Activated B cell treated with CpG ODN at 0.5 μM for 24 hours (primary cell): ENCODE data around the gene IL11. TPM values are rescaled to one million over a fixed set of nuclear protein-coding genes. Genes with fewer than 3 reads are reported as not detected.

Experiments
- ATAC-seq: fragments of 200-7000 bp; cut with Tn5 transposase; one replicate; pipeline ENCODE4 v1.10.0; 2021; ENCODE audit warnings: low read depth, mild to moderate bottlenecking, moderate library complexity
- CTCF ChIA-PET: fragments of 350-600 bp; sonication (Branson Sonifier 250); formaldehyde crosslinking; loops from one replicate; lab custom pipeline; 2021; ENCODE audit warnings: antibody characterized with exemption; lab: Charles Lee
- POLR2A ChIA-PET: fragments of 350-600 bp; sonication (Branson Sonifier 250); formaldehyde crosslinking; loops from one replicate; lab custom pipeline; 2021; ENCODE audit warnings: antibody characterized with exemption; lab: Charles Lee
- DNase-seq: peaks from one replicate; pipeline ENCODE4 v3.0.0; 2022
- H3K27ac Mint-ChIP-seq: one replicate; pipeline ENCODE4 v1.8.0; 2020; ENCODE audit warnings: mixed read lengths
- H3K27me3 Mint-ChIP-seq: one replicate; pipeline ENCODE4 v1.8.0; 2021; ENCODE audit warnings: mixed read lengths
- H3K36me3 Mint-ChIP-seq: one replicate; pipeline ENCODE4 v1.8.0; 2021; ENCODE audit warnings: low read depth, mixed read lengths
- H3K4me1 Mint-ChIP-seq: one replicate; pipeline ENCODE4 v1.8.0; 2021; ENCODE audit warnings: mixed read lengths
- H3K4me3 Mint-ChIP-seq: one replicate; pipeline ENCODE4 v1.8.0; 2020; ENCODE audit warnings: mild to moderate bottlenecking, mixed read lengths
- H3K9me3 Mint-ChIP-seq: one replicate; pipeline ENCODE4 v1.8.0; 2020; ENCODE audit warnings: mixed read lengths
- CTCF ChIP-seq: fragments of 200-600 bp; IDR thresholded peaks from one replicate; pipeline ENCODE4 v1.8.0; 2022; ENCODE audit warnings: antibody characterized with exemption, mild to moderate bottlenecking
- intact Hi-C: fragments of 100-400 bp; cut with micrococcal nuclease; formaldehyde crosslinking; loops from one replicate; pipeline ENCODE4 v1.15.1; 2024
- total RNA-seq: library from RNA; stranded (reverse); gene quantifications from 2 replicates; pipeline ENCODE4 v1.2.3, GENCODE V29; 2022

The IL11 gene
- total RNA-seq, 1 donor from 2014 or later, result not detected

DNA sequence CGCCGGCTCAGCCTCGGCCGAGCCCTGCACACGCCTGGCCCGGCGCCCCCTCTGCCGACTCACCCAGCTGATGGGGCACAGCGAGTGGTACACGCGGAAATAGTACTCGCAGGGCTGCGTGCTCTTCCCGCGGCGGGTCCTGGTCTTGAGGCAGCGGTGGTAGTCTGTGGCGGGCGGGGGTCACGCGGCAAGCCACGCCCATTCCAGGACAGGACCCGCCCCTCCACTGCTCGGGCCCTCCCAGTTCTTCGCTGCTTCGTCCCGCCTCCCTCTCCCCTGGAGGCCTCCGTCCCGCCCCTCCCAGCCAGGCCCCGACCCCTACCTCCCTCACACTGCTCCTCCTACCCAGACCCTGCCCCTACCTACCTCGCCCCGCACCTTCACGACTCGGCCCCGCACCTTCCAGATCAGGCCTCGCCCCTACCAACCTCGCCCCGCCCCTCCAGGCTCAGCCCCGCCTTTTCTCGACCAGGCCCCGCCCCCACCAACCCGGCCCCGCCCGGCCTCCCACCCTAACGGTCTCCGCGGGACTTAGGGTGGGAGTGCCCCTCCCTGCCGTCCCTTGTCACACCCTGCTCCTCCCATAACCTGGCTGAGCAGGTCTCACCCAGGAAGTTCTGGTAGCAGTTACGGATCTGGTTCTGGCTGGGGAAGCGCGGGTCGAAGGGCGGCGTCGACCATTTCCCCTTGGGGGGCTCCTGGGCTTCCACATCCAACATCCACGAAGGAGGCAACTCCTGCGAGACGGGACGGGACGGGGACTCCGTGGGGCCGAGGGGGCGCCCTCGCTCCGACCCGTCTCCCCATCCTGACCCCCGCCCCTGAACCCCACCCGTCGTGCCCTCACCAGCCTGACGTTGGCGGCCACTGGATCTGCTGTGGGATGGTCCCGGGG, 16.2 kb downstream of the IL11 start:
- DNase-seq (peak; percentile 66), ATAC-seq (peak; percentile 93)
- intact Hi-C loops, result loop anchor here (1.0 kb wide), 1 partner anchor 15 kb away; the partner anchor contains the start of gene KMT5C
- peak overlapping the region; percentile 79 for H3K4me3 Mint-ChIP-seq
- no peak overlapping the region for H3K27ac Mint-ChIP-seq
- peaks cover 18% of the 10 kb centered on the region for H3K4me1 Mint-ChIP-seq
- H3K36me3 Mint-ChIP-seq, result no peaks in the 10 kb centered on the region
- ChIA-PET CTCF (no interaction called here), POLR2A (interaction anchor here (1.1 kb wide), 1 partner anchor 15 kb away, joined by 5 read pairs; no protein-coding TSS in a partner anchor)
- peaks cover 50% of the 10 kb centered on the region for H3K27me3 Mint-ChIP-seq
- no peak for TF ChIP-seq CTCF
- no peaks in the 10 kb centered on the region for H3K9me3 Mint-ChIP-seq

DNA sequence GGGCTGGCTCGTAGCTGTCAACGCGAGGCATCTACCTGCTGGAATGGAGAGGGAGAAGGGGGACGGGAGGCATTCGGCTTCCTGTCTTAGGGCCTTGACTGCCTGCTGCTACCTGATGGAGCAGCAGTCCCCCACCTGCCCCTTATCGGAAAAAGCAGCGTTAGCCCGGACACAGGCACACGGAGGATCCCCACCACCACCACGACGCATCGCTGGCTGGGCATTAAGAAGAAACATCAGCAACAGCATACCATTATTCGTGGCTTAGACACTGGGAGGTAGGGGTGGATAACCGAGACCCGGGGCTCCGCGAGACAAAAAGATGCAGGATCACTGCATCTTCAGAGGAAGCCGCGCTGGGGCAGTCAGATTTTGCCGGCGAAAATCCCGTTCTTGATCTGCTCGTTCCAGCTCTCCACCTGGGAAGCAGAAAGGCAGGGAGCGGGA, 16.9 kb downstream of the IL11 start:
- Mint-ChIP-seq H3K9me3 (no peaks in the 10 kb centered on the region), H3K36me3 (no peaks in the 10 kb centered on the region), H3K27ac (no peak overlapping the region), H3K4me1 (peaks cover 18% of the 10 kb centered on the region), H3K27me3 (peaks cover 48% of the 10 kb centered on the region), H3K4me3 (peak overlapping the region; percentile 79)
- TF ChIP-seq CTCF, result no peak
- no peak for ATAC-seq
- CTCF ChIA-PET, result no interaction called here
- no peak for DNase-seq
- intact Hi-C loops, result no loop called here
- POLR2A ChIA-PET, result interaction anchor here (1.1 kb wide), 1 partner anchor 14 kb away, joined by 5 read pairs; no protein-coding TSS in a partner anchor

GRCh38 chr19:55352549-55353145, 17.6 kb downstream of the IL11 start:
- no peak overlapping the region for H3K27ac Mint-ChIP-seq

GRCh38 chr19:55352040-55352439, 18.2 kb downstream of the IL11 start:
- DNase-seq, result no peak
- Mint-ChIP-seq H3K9me3 (no peaks in the 10 kb centered on the region), H3K4me3 (no peak overlapping the region), H3K27me3 (peaks cover 40% of the 10 kb centered on the region), H3K36me3 (no peaks in the 10 kb centered on the region), H3K4me1 (peaks cover 18% of the 10 kb centered on the region), H3K27ac (no peak overlapping the region)
- no peak for ATAC-seq
- CTCF ChIA-PET, result no interaction called here
- POLR2A ChIA-PET, result no interaction called here
- no peak for TF ChIP-seq CTCF
- intact Hi-C loops, result no loop called here

More at GRCh38 chr19:55352549-55353145, 17.6 kb downstream of the IL11 start:
- H3K9me3 Mint-ChIP-seq, result no peaks in the 10 kb centered on the region
- H3K4me1 Mint-ChIP-seq, result peaks cover 18% of the 10 kb centered on the region
- ChIA-PET CTCF (no interaction called here), POLR2A (interaction anchor here (1.1 kb wide), 1 partner anchor 14 kb away, joined by 5 read pairs; no protein-coding TSS in a partner anchor)
- intact Hi-C loops, result no loop called here
- H3K27me3 Mint-ChIP-seq, result peaks cover 45% of the 10 kb centered on the region
- ATAC-seq (no peak), DNase-seq (no peak)
- TF ChIP-seq CTCF, result no peak
- H3K36me3 Mint-ChIP-seq, result no peaks in the 10 kb centered on the region
- peak overlapping the region; percentile 42 for H3K4me3 Mint-ChIP-seq
